Ishikawa (cell line): ENCODE data around the gene HS3ST5.

Experiments
- CREB1 ChIP-seq: IDR thresholded peaks from 2 replicates; pipeline ENCODE4 v1.6.1; 2012; ENCODE audit warnings: low read depth
- MAX ChIP-seq: IDR thresholded peaks from 2 replicates; pipeline ENCODE4 v1.6.1; 2012
- NFIC ChIP-seq: IDR thresholded peaks from 2 replicates; pipeline ENCODE4 v1.6.1; 2012
- REST ChIP-seq: IDR thresholded peaks from 2 replicates; pipeline ENCODE4 v1.6.1; 2012; ENCODE audit warnings: low read depth, mild to moderate bottlenecking
- TCF12 ChIP-seq: IDR thresholded peaks from 2 replicates; pipeline ENCODE4 v1.6.1; 2012; ENCODE audit warnings: low read depth
- USF1 ChIP-seq: IDR thresholded peaks from 2 replicates; pipeline ENCODE4 v1.6.1; 2012

- TF ChIP-seq CREB1, result no peak
- no peak for TF ChIP-seq REST
- no peak for TF ChIP-seq TCF12
- TF ChIP-seq USF1, result no peak
- TF ChIP-seq MAX, result no peak
- TF ChIP-seq NFIC, result no peak
Observed at GRCh38 chr6:114292431-114292830, 50.4 kb downstream of the HS3ST5 start.
